NCI-H526 treated with DMSO at 0.1 percent for 48 hours (cell line): Measurements from ENCODE around the gene RAB40C.
A peak's percentile ranks its signal among the peaks of the same experiment; 100 is the strongest.

ENCODE experiments used
- DNase-seq: peaks from one replicate; lab custom pipeline; 2025; lab: John Stamatoyannopoulos, UW

RAB40C gene

GRCh38 chr16:647173-647902, 57.5 kb downstream of the RAB40C start:
- no peak for DNase-seq

- DNase-seq = peak; percentile 34
Measured at GRCh38 chr16:648071-648780, 58.4 kb downstream of the RAB40C start.

GRCh38 chr16:648781-649589, 59.1 kb downstream of the RAB40C start, which contains the start of gene WDR90:
TSS of gene WDR90 (plus strand) at chr16:649365. CDS start at chr16:649417, 52 bp downstream.
- peak; percentile 56 for DNase-seq

GRCh38 chr16:649631-650030, 59.8 kb downstream of the RAB40C start:
- no peak for DNase-seq

- DNase-seq = no peak
Measured at GRCh38 chr16:651844-652243, 62.0 kb downstream of the RAB40C start.

- no peak for DNase-seq
Measured at GRCh38 chr16:652454-653305, 62.8 kb downstream of the RAB40C start.

GRCh38 chr16:654034-654433, 64.2 kb downstream of the RAB40C start:
- DNase-seq = no peak

- DNase-seq = no peak
Measured at GRCh38 chr16:657487-657886, 67.6 kb downstream of the RAB40C start.

- no peak for DNase-seq
Measured at GRCh38 chr16:658679-659571, 69.1 kb downstream of the RAB40C start.

- DNase-seq = no peak
Measured at GRCh38 chr16:659618-660017, 69.8 kb downstream of the RAB40C start.

GRCh38 chr16:660132-660458, 70.2 kb downstream of the RAB40C start:
- DNase-seq = no peak

GRCh38 chr16:660459-661183, 70.8 kb downstream of the RAB40C start:
- DNase-seq = peak; percentile 35

- DNase-seq = no peak
Measured at GRCh38 chr16:661184-661821, 71.4 kb downstream of the RAB40C start.

- no peak for DNase-seq
Measured at GRCh38 chr16:662095-662494, 72.2 kb downstream of the RAB40C start.

- DNase-seq = no peak
Measured at GRCh38 chr16:662597-662996, 72.7 kb downstream of the RAB40C start.

GRCh38 chr16:666572-666971, 76.7 kb downstream of the RAB40C start:
- no peak for DNase-seq

GRCh38 chr16:667113-667779, 77.4 kb downstream of the RAB40C start:
- DNase-seq = no peak

GRCh38 chr16:667780-668518, 78.1 kb downstream of the RAB40C start, which contains the start of gene RHOT2:
TSS of gene RHOT2 (plus strand) at chr16:668132. CDS start at chr16:668200, 68 bp downstream.
- peak; percentile 67 for DNase-seq
